HG03469 (cell line): ENCODE measurements around the gene PDYN.

Source experiments
- ATAC-seq: cut with Tn5 transposase; IDR thresholded peaks from one replicate; pipeline ENCODE4 v1.9.1; 2021; ENCODE audit warnings: mild to moderate bottlenecking, moderate library complexity, moderate number of reproducible peaks; ENCODE audit not compliant: unreplicated experiment

PDYN gene

DNA sequence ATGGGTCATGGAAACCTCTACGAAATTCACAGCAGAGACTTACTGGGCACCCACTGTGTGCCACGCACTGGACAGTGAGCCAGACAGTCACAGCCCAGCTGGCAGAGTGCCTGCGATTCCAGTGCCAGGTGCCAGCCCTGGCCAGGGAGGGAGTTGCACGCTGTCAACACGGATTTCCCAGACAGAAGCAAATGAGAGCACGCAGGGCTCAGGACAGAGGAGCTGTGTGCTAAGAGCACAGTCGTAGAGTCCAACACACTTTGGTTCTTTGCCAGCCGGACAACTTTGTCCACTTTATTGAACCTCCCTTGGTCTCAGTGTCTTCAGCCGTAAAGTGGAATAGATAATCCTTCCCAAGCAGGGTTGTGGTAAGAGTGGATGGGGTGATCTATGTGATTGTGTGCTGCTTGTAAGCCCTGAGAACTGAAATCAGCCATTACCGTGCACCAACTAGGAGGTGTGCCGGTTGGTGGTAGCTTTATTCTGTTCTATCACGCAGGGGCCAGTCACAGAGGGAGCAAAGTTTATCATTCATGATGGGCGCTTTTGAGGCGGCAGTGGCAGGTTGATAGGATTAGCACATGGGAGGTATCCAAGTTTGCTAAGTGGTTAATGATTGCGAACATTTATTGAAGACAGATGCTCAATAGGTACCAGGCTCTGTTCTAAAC, 58.0 kb downstream of the PDYN start:
- no peak for ATAC-seq

DNA sequence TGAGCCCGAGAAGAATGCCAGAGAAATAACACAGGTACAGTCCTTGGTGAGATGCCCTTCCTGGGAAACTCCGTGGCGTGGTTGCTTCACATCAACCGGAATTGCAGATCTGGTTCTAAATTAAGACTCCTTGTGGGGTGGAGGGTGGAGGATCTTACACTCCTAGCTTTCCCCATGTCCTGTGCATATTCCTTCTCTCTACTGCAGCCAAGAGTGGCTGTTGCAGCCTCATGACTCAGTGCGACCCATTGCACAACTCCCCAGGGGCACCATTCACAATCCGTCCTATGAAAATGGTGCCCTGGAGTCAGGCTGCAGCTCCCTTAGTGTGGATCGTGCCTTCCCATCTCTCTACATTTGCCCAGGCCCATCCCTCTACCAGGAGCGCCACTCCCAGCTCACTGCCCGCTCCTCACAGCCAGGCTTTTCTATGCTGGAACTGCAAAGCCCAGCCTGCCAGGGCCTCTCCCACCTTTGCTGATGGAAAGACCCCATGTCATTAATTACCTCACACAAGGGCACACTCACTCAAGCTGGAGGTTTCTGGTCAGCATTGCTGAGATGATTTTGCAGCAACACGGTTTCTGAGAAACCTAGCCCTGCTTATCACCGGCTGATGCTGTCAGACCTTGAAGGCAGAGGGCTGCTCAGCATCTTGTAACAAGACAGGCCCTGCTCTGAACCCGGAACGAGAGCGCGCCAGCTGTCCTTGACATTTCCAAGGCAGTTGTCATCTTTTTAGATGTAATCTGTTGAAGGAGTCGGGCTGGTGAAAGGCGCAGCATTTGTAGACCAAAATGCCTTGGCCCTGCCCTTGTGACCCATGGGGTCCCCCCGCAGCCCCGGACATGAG, 58.9 kb downstream of the PDYN start:
- no peak for ATAC-seq

DNA sequence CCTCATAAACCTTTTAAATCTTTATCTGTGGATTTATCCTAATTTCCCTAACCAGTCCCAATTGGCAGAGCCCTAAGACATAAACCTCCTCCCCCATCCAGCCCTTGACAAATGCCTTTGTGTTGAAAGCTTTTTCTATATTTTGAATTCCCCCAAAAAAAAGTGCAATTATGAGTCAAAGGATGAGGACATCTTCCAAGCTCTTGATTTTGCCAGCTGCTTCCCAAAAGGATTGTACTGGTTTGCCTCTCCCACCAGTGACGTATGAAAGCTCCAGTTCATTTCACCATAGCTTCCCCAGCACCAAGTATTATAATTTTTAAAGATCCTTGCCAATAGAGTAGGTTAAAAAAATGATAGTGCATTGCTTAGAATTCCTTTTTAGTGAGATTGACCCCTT, 59.7 kb downstream of the PDYN start:
- ATAC-seq, result no peak

DNA sequence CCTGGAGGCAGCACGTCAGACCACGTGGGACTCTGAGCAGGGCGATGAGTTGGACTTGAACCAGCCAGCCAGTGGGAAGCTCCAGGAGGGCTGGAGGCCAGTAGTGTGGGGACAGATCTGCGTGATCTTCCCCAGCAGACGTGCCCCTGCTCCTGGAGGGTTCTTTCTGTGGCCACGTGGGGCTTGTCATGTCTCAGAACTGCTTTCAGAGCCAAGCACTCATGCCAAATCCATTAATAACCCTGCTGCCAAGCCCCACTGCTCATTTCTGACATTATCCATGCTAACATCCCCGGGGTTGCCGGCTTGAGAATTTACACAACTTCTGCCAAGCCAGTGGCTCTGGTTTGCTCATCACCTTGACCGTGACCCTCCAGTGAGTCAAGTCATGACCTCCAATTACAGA, 60.4 kb downstream of the PDYN start:
- no peak for ATAC-seq

DNA sequence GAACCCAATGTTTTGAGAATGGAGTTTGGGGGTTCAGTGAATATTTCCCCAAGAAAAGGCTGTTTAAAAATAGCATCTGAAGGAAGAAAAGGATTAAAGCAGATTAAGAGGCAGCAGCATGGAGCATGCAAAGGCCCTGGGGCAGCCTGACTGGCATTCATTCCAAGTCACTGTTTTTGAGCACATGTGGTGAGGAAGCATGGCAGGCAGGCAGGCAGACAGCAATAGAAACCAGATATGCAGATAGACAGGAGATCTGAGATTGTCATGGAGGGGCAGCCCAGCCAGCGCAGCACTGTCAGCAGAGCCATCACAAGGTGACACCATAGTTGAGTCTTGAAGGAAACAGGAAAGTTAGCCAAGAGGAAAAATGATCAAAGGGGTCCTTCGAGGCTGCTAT, 60.9 kb downstream of the PDYN start:
- ATAC-seq, result no peak

DNA sequence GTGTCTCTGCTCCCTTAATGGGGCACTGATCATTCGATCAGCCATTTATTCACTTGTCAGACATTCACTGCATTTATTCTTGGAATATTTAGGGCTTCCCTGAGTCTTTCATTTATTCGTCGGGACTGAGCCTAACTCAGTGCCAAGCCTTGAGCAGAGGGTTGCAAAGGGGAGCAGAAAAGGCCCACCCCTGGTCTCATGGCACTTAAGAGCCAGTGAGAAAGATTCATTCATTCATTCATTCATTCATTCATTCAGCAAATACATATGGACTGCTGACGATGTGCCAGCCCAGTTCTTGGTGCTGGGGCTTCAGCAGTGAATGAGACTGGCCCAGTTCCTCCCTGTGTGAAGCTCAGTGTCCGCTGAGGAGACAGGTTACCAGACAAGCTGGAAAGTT, 62.0 kb downstream of the PDYN start:
- ATAC-seq, result no peak

DNA sequence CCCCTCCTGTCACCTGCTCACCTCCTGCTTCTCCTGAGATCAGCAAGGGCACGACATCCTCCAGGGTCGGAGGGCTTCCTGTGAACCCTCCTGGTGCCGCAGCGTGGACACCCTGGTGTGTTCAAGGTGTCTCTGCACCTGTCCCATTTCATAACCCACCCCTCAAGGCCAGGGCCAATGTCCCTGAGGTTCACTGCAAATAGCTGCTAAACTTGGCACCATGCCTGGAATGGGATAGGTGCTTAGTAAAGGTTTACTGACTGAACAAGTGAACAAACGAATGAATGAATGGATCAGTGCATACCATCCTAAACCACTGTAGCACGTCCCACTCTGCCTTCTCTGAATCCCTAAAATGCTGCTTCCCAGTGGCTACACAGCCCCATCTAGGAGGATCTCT, 63.7 kb downstream of the PDYN start:
- ATAC-seq, result no peak

DNA sequence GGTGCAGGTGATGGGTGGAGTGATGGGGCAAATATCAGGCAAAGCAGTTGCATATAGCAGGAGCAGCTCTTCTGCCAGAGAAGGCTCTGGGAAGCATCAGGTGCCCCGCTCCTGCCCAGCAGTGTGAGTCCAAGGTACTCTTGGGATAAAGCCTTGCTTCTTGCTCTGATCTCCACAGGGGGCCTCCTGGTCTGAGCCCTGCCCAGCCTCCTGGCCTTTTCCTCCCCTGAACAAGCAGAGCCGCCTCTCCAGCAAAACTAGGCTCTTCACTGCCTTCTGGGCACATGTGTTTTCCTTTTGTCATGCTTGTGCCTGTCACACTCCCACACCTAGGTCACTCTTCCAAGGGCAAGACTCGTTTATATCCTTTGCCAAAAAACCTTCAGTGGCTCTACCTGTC, 64.4 kb downstream of the PDYN start:
- no peak for ATAC-seq

DNA sequence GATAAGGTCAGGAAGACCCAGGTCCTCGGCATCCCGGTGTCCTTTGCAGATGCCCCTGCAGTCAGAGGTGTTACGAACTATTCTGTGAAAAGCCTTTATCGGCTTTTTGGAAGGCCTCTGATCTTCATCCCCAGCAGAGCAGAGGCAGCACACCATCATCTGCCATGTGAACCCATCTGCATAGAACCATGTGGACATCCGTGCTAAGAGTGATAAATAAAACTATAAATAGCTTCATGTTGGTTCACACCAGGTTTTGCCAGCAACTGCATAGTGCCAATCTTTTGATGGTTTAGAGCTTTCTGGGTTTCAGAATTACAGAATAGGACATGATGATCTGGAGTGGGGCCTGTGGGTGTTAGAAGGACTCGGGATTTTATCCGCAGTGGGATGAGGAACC, 65.1 kb downstream of the PDYN start:
- ATAC-seq, result no peak
